Fibroblast of skin of right quadriceps (primary cell): ENCODE data around the gene PCDHGA11.
A peak's percentile ranks its signal among the peaks of the same experiment; 100 is the strongest.
"Not testable (repeated sequence)": the region's sequence is repeated elsewhere in the genome, so short reads cannot be mapped to it uniquely, and the experiment has no call there.

ENCODE experiments used
- DNase-seq: peaks from one replicate; pipeline ENCODE4 v3.0.0-alpha.2; 2013

The PCDHGA11 gene

GRCh38 chr5:141420855-141421488 is at the start of gene PCDHGA11:
Gene PCDHGA11, plus strand, starts transcription at chr5:141421051. Its CDS starts 177 bp downstream, at chr5:141421228.
- DNase-seq: peak; percentile 74

- DNase-seq: no peak
Measured at GRCh38 chr5:141371572-141372475, 49.0 kb upstream of the PCDHGA11 start.

GRCh38 chr5:141373673-141374317 is 47.1 kb upstream of the PCDHGA11 start, which contains the start of gene PCDHGA6:
Gene PCDHGA6, plus strand, starts transcription at chr5:141373891. Its CDS starts 193 bp downstream, at chr5:141374084.
- peak; percentile 33 for DNase-seq

- DNase-seq: no peak
Measured at GRCh38 chr5:141374627-141375026, 46.2 kb upstream of the PCDHGA11 start.

- DNase-seq: not testable (repeated sequence)
Measured at GRCh38 chr5:141375444-141376155, 45.3 kb upstream of the PCDHGA11 start.

GRCh38 chr5:141382469-141383294 is 38.2 kb upstream of the PCDHGA11 start, which contains the start of gene PCDHGA7:
Gene PCDHGA7, plus strand, starts transcription at chr5:141382742. Its CDS starts 158 bp downstream, at chr5:141382900.
- peak; percentile 49 for DNase-seq

- no peak for DNase-seq
Measured at GRCh38 chr5:141383345-141383744, 37.5 kb upstream of the PCDHGA11 start.

- no peak for DNase-seq
Measured at GRCh38 chr5:141384471-141385267, 36.2 kb upstream of the PCDHGA11 start.

GRCh38 chr5:141387557-141388311 is 33.1 kb upstream of the PCDHGA11 start, which contains the start of gene PCDHGB4:
Gene PCDHGB4, plus strand, starts transcription at chr5:141387698. Its CDS starts 187 bp downstream, at chr5:141387885.
- peak; percentile 57 for DNase-seq

- no peak for DNase-seq
Measured at GRCh38 chr5:141388661-141389060, 32.2 kb upstream of the PCDHGA11 start.

- no peak for DNase-seq
Measured at GRCh38 chr5:141389153-141390042, 31.5 kb upstream of the PCDHGA11 start.

GRCh38 chr5:141392429-141393198 is 28.2 kb upstream of the PCDHGA11 start, which contains the start of gene PCDHGA8:
Gene PCDHGA8, plus strand, starts transcription at chr5:141392633. Its CDS starts 181 bp downstream, at chr5:141392814.
- DNase-seq: peak; percentile 37

GRCh38 chr5:141393267-141393666 is 27.6 kb upstream of the PCDHGA11 start:
- no peak for DNase-seq

GRCh38 chr5:141394401-141395187 is 26.3 kb upstream of the PCDHGA11 start:
- DNase-seq: not testable (repeated sequence)

- peak; percentile 61 for DNase-seq
Measured at GRCh38 chr5:141397756-141398551, 22.9 kb upstream of the PCDHGA11 start, which contains the start of gene PCDHGB5. Gene PCDHGB5, plus strand, starts transcription at chr5:141397947. Its CDS starts 181 bp downstream, at chr5:141398128.

GRCh38 chr5:141398608-141399007 is 22.2 kb upstream of the PCDHGA11 start:
- DNase-seq: no peak
